OCI-LY3 (cell line): ENCODE measurements around the gene ADGRV1.
"Not testable (repeated sequence)": the region's sequence is repeated elsewhere in the genome, so short reads cannot be mapped to it uniquely, and the experiment has no call there.

ENCODE experiments used
- EZH2phosphoT487 ChIP-seq: fragments of 200-600 bp; shearing (Covaris generic); IDR thresholded peaks from 2 replicates; pipeline ENCODE4 v1.6.1; 2018; ENCODE audit warnings: antibody characterized with exemption, mixed run types, low read depth
- TF ChIP-seq, protein P1 (sequence below): fragments of 200-600, 300-600 bp; sonication (generic); IDR thresholded peaks from 2 replicates; pipeline ENCODE4 v1.5.1; 2014; ENCODE audit warnings: antibody characterized with exemption, low read length, low read depth

DNA sequence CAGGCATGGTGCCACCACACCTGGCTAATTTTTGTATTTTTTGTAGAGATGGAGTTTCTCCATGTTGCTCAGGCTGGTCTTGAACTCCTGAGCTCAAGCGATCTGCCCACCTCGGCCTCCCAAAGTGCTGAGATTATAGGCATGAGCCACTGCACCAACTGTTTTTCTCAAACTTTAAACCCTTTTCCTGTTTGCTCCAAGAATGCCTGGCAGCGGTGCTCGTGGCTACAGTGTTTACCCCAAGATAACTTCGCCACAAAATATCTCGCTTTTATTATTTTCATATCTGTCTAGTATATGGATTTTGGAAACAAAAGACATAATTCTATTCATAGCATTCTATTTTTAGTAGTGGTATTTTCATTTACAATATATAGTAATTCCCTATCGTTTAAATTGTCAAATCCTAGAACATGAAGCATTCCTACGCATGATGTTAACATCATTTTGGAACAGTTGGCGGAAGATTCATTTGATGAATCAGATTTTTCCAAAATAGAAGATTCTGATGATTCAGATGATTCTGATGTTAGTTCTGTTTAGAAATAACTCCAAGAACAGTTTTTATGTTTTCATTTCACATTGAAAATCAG lies 504.6 kb downstream of the ADGRV1 start:
- TF ChIP-seq, protein P1, sequence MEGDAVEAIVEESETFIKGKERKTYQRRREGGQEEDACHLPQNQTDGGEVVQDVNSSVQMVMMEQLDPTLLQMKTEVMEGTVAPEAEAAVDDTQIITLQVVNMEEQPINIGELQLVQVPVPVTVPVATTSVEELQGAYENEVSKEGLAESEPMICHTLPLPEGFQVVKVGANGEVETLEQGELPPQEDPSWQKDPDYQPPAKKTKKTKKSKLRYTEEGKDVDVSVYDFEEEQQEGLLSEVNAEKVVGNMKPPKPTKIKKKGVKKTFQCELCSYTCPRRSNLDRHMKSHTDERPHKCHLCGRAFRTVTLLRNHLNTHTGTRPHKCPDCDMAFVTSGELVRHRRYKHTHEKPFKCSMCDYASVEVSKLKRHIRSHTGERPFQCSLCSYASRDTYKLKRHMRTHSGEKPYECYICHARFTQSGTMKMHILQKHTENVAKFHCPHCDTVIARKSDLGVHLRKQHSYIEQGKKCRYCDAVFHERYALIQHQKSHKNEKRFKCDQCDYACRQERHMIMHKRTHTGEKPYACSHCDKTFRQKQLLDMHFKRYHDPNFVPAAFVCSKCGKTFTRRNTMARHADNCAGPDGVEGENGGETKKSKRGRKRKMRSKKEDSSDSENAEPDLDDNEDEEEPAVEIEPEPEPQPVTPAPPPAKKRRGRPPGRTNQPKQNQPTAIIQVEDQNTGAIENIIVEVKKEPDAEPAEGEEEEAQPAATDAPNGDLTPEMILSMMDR, result not testable (repeated sequence)
- not testable (repeated sequence) for TF ChIP-seq EZH2phosphoT487
